C4-2B (cell line): ENCODE data around the gene SLC1A2.

ENCODE experiments used
- ZFX ChIP-seq: fragments of 450-650 bp; IDR thresholded peaks from 2 replicates; pipeline ENCODE4 v1.6.1; 2017
- TF ChIP-seq, protein P1 (sequence below): fragments of 450-650 bp; conservative IDR thresholded peaks from 2 replicates; pipeline ENCODE4 v1.5.1; 2017; ENCODE audit warnings: mild to moderate bottlenecking

DNA sequence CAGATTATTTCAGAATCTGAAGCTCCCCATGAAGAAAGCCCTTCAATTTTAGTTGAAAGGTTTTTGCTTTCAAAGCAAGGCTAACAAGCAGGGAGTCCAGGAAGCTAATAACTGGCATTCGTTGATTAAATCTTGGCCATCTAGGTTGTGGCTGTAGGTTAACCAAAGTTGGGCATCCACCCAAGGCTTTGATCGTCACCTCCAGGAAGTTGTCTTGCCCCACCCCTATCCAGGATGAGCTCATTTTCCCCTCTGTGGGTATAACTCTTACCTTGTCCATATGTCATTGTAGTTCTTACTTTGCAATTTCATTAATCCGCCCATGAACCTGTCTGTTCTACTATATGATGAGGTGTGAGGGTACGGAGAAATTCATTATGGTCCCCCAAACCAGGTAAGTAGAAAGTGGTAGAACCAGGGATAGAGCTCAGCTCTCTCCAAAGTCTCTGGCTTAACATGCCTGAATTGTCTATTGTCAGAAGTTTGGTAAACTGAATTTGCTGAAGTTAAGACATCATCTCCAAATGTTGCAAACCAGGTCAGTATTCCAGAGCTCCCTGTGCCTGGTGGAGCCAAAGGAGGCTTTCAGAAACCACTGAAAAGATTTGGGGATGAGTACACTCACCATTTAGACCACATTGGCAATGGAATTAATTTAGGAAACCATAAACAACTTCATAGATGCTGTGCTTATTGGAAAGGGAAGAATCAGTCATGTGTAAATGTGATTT, 183.3 kb downstream of the SLC1A2 start:
- TF ChIP-seq, protein P1, sequence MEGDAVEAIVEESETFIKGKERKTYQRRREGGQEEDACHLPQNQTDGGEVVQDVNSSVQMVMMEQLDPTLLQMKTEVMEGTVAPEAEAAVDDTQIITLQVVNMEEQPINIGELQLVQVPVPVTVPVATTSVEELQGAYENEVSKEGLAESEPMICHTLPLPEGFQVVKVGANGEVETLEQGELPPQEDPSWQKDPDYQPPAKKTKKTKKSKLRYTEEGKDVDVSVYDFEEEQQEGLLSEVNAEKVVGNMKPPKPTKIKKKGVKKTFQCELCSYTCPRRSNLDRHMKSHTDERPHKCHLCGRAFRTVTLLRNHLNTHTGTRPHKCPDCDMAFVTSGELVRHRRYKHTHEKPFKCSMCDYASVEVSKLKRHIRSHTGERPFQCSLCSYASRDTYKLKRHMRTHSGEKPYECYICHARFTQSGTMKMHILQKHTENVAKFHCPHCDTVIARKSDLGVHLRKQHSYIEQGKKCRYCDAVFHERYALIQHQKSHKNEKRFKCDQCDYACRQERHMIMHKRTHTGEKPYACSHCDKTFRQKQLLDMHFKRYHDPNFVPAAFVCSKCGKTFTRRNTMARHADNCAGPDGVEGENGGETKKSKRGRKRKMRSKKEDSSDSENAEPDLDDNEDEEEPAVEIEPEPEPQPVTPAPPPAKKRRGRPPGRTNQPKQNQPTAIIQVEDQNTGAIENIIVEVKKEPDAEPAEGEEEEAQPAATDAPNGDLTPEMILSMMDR, result no peak
- TF ChIP-seq ZFX, result no peak
